PC-3 (cell line): Measurements from ENCODE around the gene ZC2HC1B. TPM values are rescaled to one million over a fixed set of nuclear protein-coding genes. Genes with fewer than 3 reads are reported as not detected.

ENCODE experiments used
- ATAC-seq: fragments of 200-7000 bp; cut with Tn5 transposase; 2 replicates; pipeline ENCODE4 v1.9.1; 2020; ENCODE audit warnings: mild to moderate bottlenecking, moderate library complexity
- BruUV-seq: library from RNA; stranded (reverse); fragments of 400-500 nt; replicated peaks from 2 replicates; lab custom pipeline; 2021; lab: Mats Ljungman, UMichigan
- CTCF ChIA-PET: fragments of 300-600 bp; sonication (Branson Sonifier 250); formaldehyde crosslinking; loops from one replicate; lab custom pipeline; 2022; ENCODE audit warnings: antibody characterized with exemption; lab: Charles Lee
- POLR2A ChIA-PET: fragments of 300-600 bp; sonication (Branson Sonifier 250); formaldehyde crosslinking; loops from one replicate; lab custom pipeline; 2022; ENCODE audit warnings: antibody characterized with exemption; ENCODE audit not compliant: unreplicated experiment; lab: Charles Lee
- DNase-seq: peaks from one replicate; pipeline ENCODE4 v3.0.0-alpha.2; 2015
- H2AFZ ChIP-seq: fragments of 300-600 bp; sonication (generic); 2 replicates; pipeline ENCODE4 v1.6.0; 2016; ENCODE audit warnings: antibody characterized with exemption, low read length
- H3F3A ChIP-seq: fragments of 300-600 bp; sonication (generic); one replicate; pipeline ENCODE4 v1.6.0; 2017; ENCODE audit warnings: antibody characterized with exemption, low read length, control low read depth, mild to moderate bottlenecking; ENCODE audit not compliant: unreplicated experiment
- H3K27ac ChIP-seq: fragments of 300-600 bp; sonication (generic); 2 replicates; pipeline ENCODE4 v1.5.1; 2016; ENCODE audit warnings: mild to moderate bottlenecking, low read length
- H3K27me3 ChIP-seq: fragments of 300-600 bp; sonication (generic); 2 replicates; pipeline ENCODE4 v1.6.1; 2016; ENCODE audit warnings: low read length, mixed read lengths
- H3K36me3 ChIP-seq: fragments of 300-600 bp; sonication (generic); 2 replicates; pipeline ENCODE4 v1.6.1; 2016; ENCODE audit warnings: low read depth, mixed run types, low read length, mixed read lengths
- H3K4me1 ChIP-seq: fragments of 300-600 bp; sonication (generic); 2 replicates; pipeline ENCODE4 v1.5.1; 2016; ENCODE audit warnings: low read length; ENCODE audit not compliant: insufficient read depth
- H3K4me2 ChIP-seq: fragments of 300-600 bp; sonication (generic); 2 replicates; pipeline ENCODE4 v1.6.0; 2016; ENCODE audit warnings: low read length
- H3K4me3 ChIP-seq: fragments of 300-600 bp; sonication (generic); 2 replicates; pipeline ENCODE4 v1.5.1; 2016; ENCODE audit warnings: mild to moderate bottlenecking, low read length, mixed read lengths
- H3K79me2 ChIP-seq: fragments of 300-600 bp; sonication (generic); 2 replicates; pipeline ENCODE4 v1.6.1; 2017; ENCODE audit warnings: low read length, mixed read lengths
- H3K9ac ChIP-seq: fragments of 300-600 bp; sonication (generic); 2 replicates; pipeline ENCODE4 v1.6.0; 2016; ENCODE audit warnings: mild to moderate bottlenecking, low read length
- H3K9me2 ChIP-seq: fragments of 300-600 bp; sonication (generic); replicated peaks from 2 replicates; pipeline ENCODE4 v1.6.1; 2016; ENCODE audit warnings: mixed run types, low read length, mixed read lengths
- H3K9me3 ChIP-seq: fragments of 300-600 bp; sonication (generic); 2 replicates; pipeline ENCODE4 v1.6.1; 2016; ENCODE audit warnings: low read length, mixed read lengths
- H4K20me1 ChIP-seq: fragments of 300-600 bp; sonication (generic); 2 replicates; pipeline ENCODE4 v1.6.1; 2016; ENCODE audit warnings: low read length, mixed read lengths
- CTCF ChIP-seq: fragments of 300-600 bp; sonication (generic); conservative IDR thresholded peaks from 2 replicates; pipeline ENCODE4 v1.5.1; 2017; ENCODE audit warnings: antibody characterized with exemption, low read depth, mild to moderate bottlenecking, low read length
- EZH2 ChIP-seq: fragments of 300-600 bp; sonication (generic); IDR thresholded peaks from one replicate; pipeline ENCODE4 v1.6.1; 2017; ENCODE audit warnings: antibody characterized with exemption, mild to moderate bottlenecking, low read length; ENCODE audit not compliant: unreplicated experiment
- EZH2phosphoT487 ChIP-seq: fragments of 300-600 bp; sonication (generic); IDR thresholded peaks from 2 replicates; pipeline ENCODE4 v1.6.1; 2018; ENCODE audit warnings: mild to moderate bottlenecking, antibody characterized with exemption, low read length, borderline replicate concordance
- intact Hi-C: fragments of 100-400 bp; cut with micrococcal nuclease; formaldehyde crosslinking; loops from 2 replicates; pipeline ENCODE4 v1.9.0; 2023
- total RNA-seq: library from RNA; depleted of rRNA; stranded (reverse); fragments of >200 nt; gene quantifications from 2 replicates; pipeline ENCODE4 v1.2.3, GENCODE V29; 2014

Gene ZC2HC1B
- total RNA-seq, 1 experiment from 2014 or later: not detected

DNA sequence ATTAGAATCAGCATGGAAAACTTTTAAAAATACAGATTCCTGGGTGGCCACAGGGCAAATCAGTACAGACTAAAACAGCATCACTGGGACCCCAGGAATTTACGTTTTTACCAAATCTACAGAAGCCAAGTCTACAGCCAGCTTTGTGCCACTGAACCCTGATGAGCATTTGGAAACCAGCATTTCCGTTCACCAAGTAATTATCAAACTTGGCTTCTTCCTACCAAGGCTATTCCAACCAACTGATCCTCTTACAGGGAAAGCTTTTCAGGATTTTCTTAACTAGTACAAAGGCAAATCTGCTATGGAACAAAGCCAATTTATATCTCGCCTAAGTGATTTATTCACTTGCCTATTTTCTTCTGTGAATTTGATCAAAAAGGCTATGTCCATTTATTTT, 96.8 kb downstream of the ZC2HC1B start:
- Histone ChIP-seq H3K9ac (no peak overlapping the region), H3K4me1 (no peaks in the 10 kb centered on the region), H3K36me3 (peaks cover under 1% of the 10 kb centered on the region; the same call in 1 of the 2 replicates), H3K79me2 (no peaks in the 10 kb centered on the region), H4K20me1 (no peaks in the 10 kb centered on the region), H3K4me2 (no peak overlapping the region), H3F3A (no peaks in the 10 kb centered on the region), H3K4me3 (no peak overlapping the region), H3K27me3 (no peaks in the 10 kb centered on the region), H2AFZ (no peak overlapping the region), H3K9me2 (no peaks in the 10 kb centered on the region), H3K9me3 (no peaks in the 10 kb centered on the region), H3K27ac (no peak overlapping the region)
- BruUV-seq: no TSS peak
- no peak for DNase-seq
- CTCF ChIA-PET: no interaction called here
- ATAC-seq: no peak
- POLR2A ChIA-PET: no interaction called here
- intact Hi-C loops: no loop called here
- no peak for TF ChIP-seq CTCF
- no peak for TF ChIP-seq EZH2

DNA sequence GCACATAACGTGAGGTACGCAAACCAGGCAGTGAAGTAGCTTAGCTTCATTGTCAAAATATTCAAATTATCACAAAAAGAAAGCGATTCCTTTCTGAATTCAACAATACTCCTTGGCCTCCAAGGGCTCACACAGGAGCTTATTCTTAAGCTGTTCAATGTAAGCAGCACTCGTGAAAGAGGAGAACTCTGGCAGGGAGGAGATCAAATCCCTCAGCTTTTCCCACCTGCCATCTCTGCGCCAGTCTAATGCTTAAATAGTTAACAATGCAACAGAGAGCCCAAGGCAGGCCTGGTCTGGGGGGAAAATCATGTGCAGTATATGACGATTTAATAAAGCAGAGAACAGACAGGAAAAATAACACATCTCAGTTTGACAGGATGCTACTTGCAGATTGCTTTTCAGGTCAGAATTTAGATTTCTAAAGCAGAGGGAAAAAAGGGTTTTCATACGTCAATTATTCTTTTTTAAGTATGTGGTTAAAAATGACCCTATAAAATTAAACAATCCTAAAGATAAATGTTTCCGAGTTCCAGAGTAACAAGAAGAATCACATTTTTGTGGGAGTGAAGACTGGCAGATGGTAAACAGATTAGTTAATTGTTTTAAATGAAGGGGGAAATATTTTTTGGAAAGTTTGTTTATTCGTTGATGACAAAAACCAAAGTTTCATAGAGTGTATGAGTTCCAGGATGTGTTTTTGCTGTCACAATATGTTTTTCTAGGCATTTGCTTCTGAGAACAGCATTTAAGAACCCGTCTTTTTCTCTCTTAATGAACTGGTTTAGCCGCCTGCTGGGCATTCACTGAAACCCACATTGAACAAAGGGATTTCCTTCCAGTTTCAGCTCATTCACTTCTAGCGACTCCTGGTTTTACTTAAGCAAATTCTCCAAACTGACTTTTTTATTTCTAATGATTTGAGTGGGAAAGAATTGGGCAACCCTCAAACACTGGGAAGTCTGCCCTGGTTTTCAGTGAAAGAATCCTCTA, 97.9 kb downstream of the ZC2HC1B start:
- no peak for ATAC-seq
- Histone ChIP-seq H3K4me2 (no peak overlapping the region), H3F3A (no peaks in the 10 kb centered on the region), H3K9ac (no peak overlapping the region), H3K9me3 (no peaks in the 10 kb centered on the region), H2AFZ (no peak overlapping the region), H4K20me1 (no peaks in the 10 kb centered on the region), H3K36me3 (peaks cover 3% of the 10 kb centered on the region; the same call in 1 of the 2 replicates), H3K27ac (no peak overlapping the region), H3K27me3 (no peaks in the 10 kb centered on the region), H3K9me2 (no peaks in the 10 kb centered on the region), H3K79me2 (no peaks in the 10 kb centered on the region), H3K4me1 (no peaks in the 10 kb centered on the region), H3K4me3 (no peak overlapping the region)
- BruUV-seq: no TSS peak
- ChIA-PET POLR2A (no interaction called here), CTCF (no interaction called here)
- intact Hi-C loops: no loop called here
- DNase-seq: no peak
- TF ChIP-seq EZH2phosphoT487 (no peak), EZH2 (no peak), CTCF (0 out of 2 replicates have a peak, but pooled peaks have one; percentile 10)
